Neural progenitor cell (in vitro differentiated cells): ENCODE data around the gene VSX1.

Experiments used
- EZH2 ChIP-seq: fragments of 200-600 bp; sonication (generic); IDR thresholded peaks from 2 replicates; pipeline ENCODE4 v1.6.1; 2017; ENCODE audit warnings: antibody characterized with exemption, mild to moderate bottlenecking, moderate library complexity
- EZH2phosphoT487 ChIP-seq: fragments of 200-600 bp; sonication (generic); IDR thresholded peaks from 2 replicates; pipeline ENCODE4 v1.6.1; 2017; ENCODE audit warnings: antibody characterized with exemption
- TF ChIP-seq, protein P1 (sequence below): fragments of 200-600 bp; sonication (generic); IDR thresholded peaks from 2 replicates; pipeline ENCODE4 v1.5.1; 2017; ENCODE audit warnings: antibody characterized with exemption, mild to moderate bottlenecking

DNA sequence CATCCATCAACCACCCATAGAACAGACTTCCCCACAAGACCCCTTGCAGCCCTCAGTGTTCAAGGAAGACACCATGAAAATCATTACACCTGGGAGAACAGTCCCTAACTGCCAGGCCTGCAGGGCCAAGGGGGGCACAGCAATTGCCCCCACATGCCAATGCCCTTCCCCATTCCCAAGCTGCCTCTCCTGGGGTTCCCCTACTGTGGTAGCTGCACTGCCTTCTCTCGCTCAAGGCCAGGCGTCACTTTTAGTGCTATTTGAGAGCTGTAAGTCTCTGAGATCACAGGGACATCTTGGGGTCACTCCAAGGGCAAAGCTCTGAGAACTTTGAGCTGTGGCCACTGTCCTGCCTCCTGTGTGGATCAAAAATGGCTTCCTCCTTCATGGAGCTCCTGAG lies 18.0 kb downstream of the VSX1 start:
- TF ChIP-seq, protein P1, sequence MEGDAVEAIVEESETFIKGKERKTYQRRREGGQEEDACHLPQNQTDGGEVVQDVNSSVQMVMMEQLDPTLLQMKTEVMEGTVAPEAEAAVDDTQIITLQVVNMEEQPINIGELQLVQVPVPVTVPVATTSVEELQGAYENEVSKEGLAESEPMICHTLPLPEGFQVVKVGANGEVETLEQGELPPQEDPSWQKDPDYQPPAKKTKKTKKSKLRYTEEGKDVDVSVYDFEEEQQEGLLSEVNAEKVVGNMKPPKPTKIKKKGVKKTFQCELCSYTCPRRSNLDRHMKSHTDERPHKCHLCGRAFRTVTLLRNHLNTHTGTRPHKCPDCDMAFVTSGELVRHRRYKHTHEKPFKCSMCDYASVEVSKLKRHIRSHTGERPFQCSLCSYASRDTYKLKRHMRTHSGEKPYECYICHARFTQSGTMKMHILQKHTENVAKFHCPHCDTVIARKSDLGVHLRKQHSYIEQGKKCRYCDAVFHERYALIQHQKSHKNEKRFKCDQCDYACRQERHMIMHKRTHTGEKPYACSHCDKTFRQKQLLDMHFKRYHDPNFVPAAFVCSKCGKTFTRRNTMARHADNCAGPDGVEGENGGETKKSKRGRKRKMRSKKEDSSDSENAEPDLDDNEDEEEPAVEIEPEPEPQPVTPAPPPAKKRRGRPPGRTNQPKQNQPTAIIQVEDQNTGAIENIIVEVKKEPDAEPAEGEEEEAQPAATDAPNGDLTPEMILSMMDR, result no peak
- TF ChIP-seq EZH2 (no peak), EZH2phosphoT487 (no peak)
